Endothelial cell of umbilical vein (primary cell): Measurements from ENCODE around the gene CPNE1.

Experiments used
- CTCF ChIP-seq, 2 donors: IDR thresholded peaks; 1 replicate in 1 of 2; 2 replicates in 1 of 2; pipeline ENCODE4 v1.5.1; 2011; ENCODE audit warnings: low read length in 2 of 2, mild to moderate bottlenecking in 2 of 2, moderate library complexity in 2 of 2, control low read depth in 1 of 2, inconsistent platforms in 1 of 2, low read depth in 1 of 2; ENCODE audit not compliant: insufficient read depth in 1 of 2; ENCODE audit errors: extremely low read depth in 1 of 2
- MAX ChIP-seq: IDR thresholded peaks from 2 replicates; pipeline ENCODE4 v1.6.1; 2011; ENCODE audit not compliant: insufficient read depth, insufficient read length
- MYC ChIP-seq: IDR thresholded peaks from one replicate; pipeline ENCODE4 v1.6.1; 2011; ENCODE audit warnings: mild to moderate bottlenecking, low read depth, low read length
- POLR2A ChIP-seq: IDR thresholded peaks from 2 replicates; pipeline ENCODE4 v1.6.1; 2012; ENCODE audit warnings: low read depth, mild to moderate bottlenecking, control low read depth, low read length
- POLR2AphosphoS5 ChIP-seq: IDR thresholded peaks from 2 replicates; pipeline ENCODE4 v1.6.1; 2012; ENCODE audit warnings: low read depth, mild to moderate bottlenecking, control low read depth, low read length, moderate library complexity; ENCODE audit not compliant: insufficient read depth

- TF ChIP-seq CTCF (IDR thresholded peaks at IDR 0.05; ENCODE audit: extremely low read depth in 1 of 2, insufficient read depth in 1 of 2, low read depth in 1 of 2, low read length in 2 of 2) (no peak), POLR2AphosphoS5 (no peak), POLR2A (no peak), MYC (no peak), MAX (no peak)
Measured at GRCh38 chr20:35641743-35642142, 23.0 kb downstream of the CPNE1 start.
